ENCODE measurements around the gene SPATA17. TPM values are rescaled to one million over a fixed set of nuclear protein-coding genes. Genes with fewer than 3 reads are reported as not detected.

SPATA17 gene
- total and polyA plus RNA-seq, 2 of the 8 experiments (the other 6 are each of a cell fraction or from before 2014, with no cell fraction given), result 0.17 to 0.48 TPM

DNA sequence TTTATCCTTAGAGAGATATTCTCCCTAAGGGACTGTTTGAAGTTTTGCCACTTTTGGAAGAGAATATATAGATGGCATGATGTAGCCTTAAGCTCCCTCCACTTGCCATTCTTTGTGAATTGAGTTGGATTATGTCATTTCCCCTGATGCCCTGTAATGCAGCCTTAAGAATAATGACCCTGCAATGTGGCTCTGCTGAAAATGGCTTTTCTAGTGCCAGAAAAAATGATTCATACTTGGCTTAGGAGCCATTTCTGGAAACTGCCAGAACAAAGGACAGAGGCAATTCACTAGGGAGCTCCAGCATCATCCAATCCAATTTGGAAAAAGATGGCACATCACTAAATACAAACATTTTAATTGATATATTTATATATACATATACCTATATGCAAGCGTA, 265.3 kb downstream of the SPATA17 start:
- H3K23me2 ChIP-seq (ENCODE audit: low read depth, low read length), result no peaks in the 10 kb centered on the region
- no peak overlapping the region for H4K8ac ChIP-seq (ENCODE audit: extremely low read depth, insufficient read depth, low read length)
- ChIA-PET POLR2A (ENCODE audit: partially characterized antibody) (no interaction called here), CTCF (ENCODE audit: partially characterized antibody) (interaction anchor here (6.0 kb wide), 1 partner anchor 14 kb away, joined by 40 read pairs; no protein-coding TSS in a partner anchor)
- H3K79me2 ChIP-seq (ENCODE audit: control insufficient read depth in 1 of 2, insufficient read depth in 2 of 2, low read length in 2 of 2), result no peaks in the 10 kb centered on the region
- no peak overlapping the region for H2BK12ac ChIP-seq (ENCODE audit: low read depth, low read length)
- no peak overlapping the region for H2BK5ac ChIP-seq (ENCODE audit: low read depth, low read length)
- H3K27me3 ChIP-seq (replicated peaks in 1 of 4; ENCODE audit: control insufficient read depth in 3 of 4, extremely low read depth in 1 of 4, insufficient read depth in 3 of 4, low read length in 3 of 4), result no peaks in the 10 kb centered on the region
- H3K79me1 ChIP-seq (ENCODE audit: low read depth, low read length), result no peaks in the 10 kb centered on the region
- no peak overlapping the region for H3K9ac ChIP-seq (replicated peaks in 1 of 4; ENCODE audit: extremely low read depth in 1 of 4, low read depth in 3 of 4, low read length in 3 of 4)
- FAIRE-seq (no peak), DNase-seq (ENCODE audit: low read depth in 1 of 2, low spot score in 2 of 2) (no peak)
- H4K20me1 ChIP-seq (replicated peaks in 1 of 2; ENCODE audit: control insufficient read depth in 1 of 2, insufficient read depth in 2 of 2, low read length in 2 of 2), result no peaks in the 10 kb centered on the region
- H2AFZ ChIP-seq (ENCODE audit: low read length), result no peak overlapping the region
- no peak overlapping the region for H4K91ac ChIP-seq (replicated peaks; ENCODE audit: insufficient read length, low read length)
- H2BK120ac ChIP-seq (replicated peaks; ENCODE audit: low read depth, low read length), result no peak overlapping the region
- H3K4me3 ChIP-seq (ENCODE audit: extremely low read depth in 1 of 4, insufficient read depth in 2 of 4, low read depth in 3 of 4, low read length in 4 of 4), result no peak overlapping the region
- no peak overlapping the region for H3K14ac ChIP-seq (ENCODE audit: insufficient read length)
- H2BK20ac ChIP-seq (ENCODE audit: low read length), result no peak overlapping the region
- H2AK5ac ChIP-seq (ENCODE audit: low read depth, low read length), result no peak overlapping the region
- no peak overlapping the region for H2BK15ac ChIP-seq (ENCODE audit: low read length)
- H4K5ac ChIP-seq (ENCODE audit: insufficient read length, low read depth, low read length), result no peak overlapping the region
- H3K4me2 ChIP-seq (ENCODE audit: insufficient read depth in 1 of 2, low read depth in 2 of 2, low read length in 2 of 2), result no peak overlapping the region
- H3K9me3 ChIP-seq (ENCODE audit: insufficient read depth in 2 of 2, low read depth in 1 of 2, low read length in 1 of 2), result no peaks in the 10 kb centered on the region
- H3K27ac ChIP-seq (ENCODE audit: low read depth, low read length), result no peak overlapping the region
- no peak overlapping the region for H3K4ac ChIP-seq (replicated peaks; ENCODE audit: insufficient read length, low read depth, low read length)
- H3K56ac ChIP-seq (replicated peaks; ENCODE audit: insufficient read length, low read depth, low read length), result no peak overlapping the region
- H3K4me1 ChIP-seq (replicated peaks in 1 of 4; ENCODE audit: control insufficient read depth in 3 of 4, insufficient read depth in 4 of 4, low read length in 3 of 4), result peaks cover 0 to 2% (median 0%) of the 10 kb centered on the region in 4 experiments; a peak in 1 of 7 replicates
- no peaks in the 10 kb centered on the region for H3K36me3 ChIP-seq (ENCODE audit: control insufficient read depth in 2 of 4, insufficient read depth in 4 of 4, low read length in 3 of 4)
- H3K18ac ChIP-seq (ENCODE audit: extremely low read depth, low read length), result no peak overlapping the region
- no peak overlapping the region for H3K23ac ChIP-seq (ENCODE audit: insufficient read length)
- 97% methylated on average over 1 of the region's 1 CpG; no CpG with 5 or more reads in 1 of the 2 experiments for WGBS, 2 experiments (ENCODE audit: extremely low coverage in 1 of 2, insufficient coverage in 1 of 2, insufficient read length in 1 of 2, insufficient replicate concordance in 2 of 2, low coverage in 1 of 2, low lambda C conversion rate in 2 of 2, missing lambda C conversion rate in 1 of 2)
- TF ChIP-seq CHD2 (IDR thresholded peaks at IDR 0.05; ENCODE audit: low read length), result no peak
- no peak for TF ChIP-seq BACH1 (IDR thresholded peaks at IDR 0.05; ENCODE audit: low read length)
- no peak for TF ChIP-seq SUZ12 (IDR thresholded peaks at IDR 0.05; ENCODE audit: low read length)
- TF ChIP-seq RXRA (IDR thresholded peaks at IDR 0.05; ENCODE audit: insufficient read depth, low read depth, low read length), result no peak
- TF ChIP-seq BCL11A (IDR thresholded peaks at IDR 0.05; ENCODE audit: low read depth in 2 of 2, low read length in 2 of 2), result no peak
- no peak for TF ChIP-seq ASH2L (IDR thresholded peaks at IDR 0.05; ENCODE audit: low read length)
- TF ChIP-seq EP300 (IDR thresholded peaks at IDR 0.05; ENCODE audit: borderline replicate concordance in 1 of 2, low read depth in 2 of 2, low read length in 2 of 2), result no peak
- no peak for TF ChIP-seq SIX5 (IDR thresholded peaks at IDR 0.05; ENCODE audit: low read depth, low read length)
- no peak for TF ChIP-seq EGR1 (IDR thresholded peaks at IDR 0.05; ENCODE audit: borderline replicate concordance, low read depth, low read length)
- TF ChIP-seq, protein P1, sequence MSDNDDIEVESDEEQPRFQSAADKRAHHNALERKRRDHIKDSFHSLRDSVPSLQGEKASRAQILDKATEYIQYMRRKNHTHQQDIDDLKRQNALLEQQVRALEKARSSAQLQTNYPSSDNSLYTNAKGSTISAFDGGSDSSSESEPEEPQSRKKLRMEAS (IDR thresholded peaks at IDR 0.05), result no peak
- TF ChIP-seq KDM1A (IDR thresholded peaks at IDR 0.05; ENCODE audit: borderline replicate concordance, low read length), result no peak
- TF ChIP-seq CBX8 (IDR thresholded peaks at IDR 0.05; ENCODE audit: borderline replicate concordance, low read depth, low read length), result no peak
- no peak for TF ChIP-seq RBBP5 (IDR thresholded peaks at IDR 0.05; ENCODE audit: borderline replicate concordance, low read depth, low read length)
- TF ChIP-seq CBX5 (IDR thresholded peaks at IDR 0.05; ENCODE audit: low read depth, low read length), result no peak
- TF ChIP-seq RAD21 (IDR thresholded peaks at IDR 0.05 in 1 of 2, conservative IDR thresholded peaks at IDR 0.05 in 1 of 2; ENCODE audit: low read depth in 2 of 2, low read length in 2 of 2), result no peak

All from H1 (cell line).